ENCODE data around the gene CYLD.

DNA sequence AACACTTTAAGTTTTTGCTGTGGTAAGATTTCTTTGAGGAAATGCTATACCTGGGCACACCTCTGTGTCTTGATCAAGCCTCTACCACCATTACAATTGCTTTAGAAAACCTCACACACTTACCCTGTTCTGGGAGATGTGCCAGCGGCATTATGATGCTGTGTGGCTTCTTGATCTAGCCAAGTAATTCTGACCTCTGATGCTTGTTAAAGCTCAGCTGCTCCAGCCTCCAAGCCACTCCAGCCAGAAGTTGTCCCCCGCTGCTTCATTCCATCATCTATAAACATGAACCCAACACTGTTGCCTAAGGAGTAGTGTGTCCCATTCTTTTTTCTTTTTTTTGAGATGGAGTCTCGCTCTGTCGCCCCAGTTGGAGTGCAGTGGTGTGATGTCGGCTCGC lies 60.1 kb downstream of the CYLD start:
- TF ChIP-seq, protein P1, sequence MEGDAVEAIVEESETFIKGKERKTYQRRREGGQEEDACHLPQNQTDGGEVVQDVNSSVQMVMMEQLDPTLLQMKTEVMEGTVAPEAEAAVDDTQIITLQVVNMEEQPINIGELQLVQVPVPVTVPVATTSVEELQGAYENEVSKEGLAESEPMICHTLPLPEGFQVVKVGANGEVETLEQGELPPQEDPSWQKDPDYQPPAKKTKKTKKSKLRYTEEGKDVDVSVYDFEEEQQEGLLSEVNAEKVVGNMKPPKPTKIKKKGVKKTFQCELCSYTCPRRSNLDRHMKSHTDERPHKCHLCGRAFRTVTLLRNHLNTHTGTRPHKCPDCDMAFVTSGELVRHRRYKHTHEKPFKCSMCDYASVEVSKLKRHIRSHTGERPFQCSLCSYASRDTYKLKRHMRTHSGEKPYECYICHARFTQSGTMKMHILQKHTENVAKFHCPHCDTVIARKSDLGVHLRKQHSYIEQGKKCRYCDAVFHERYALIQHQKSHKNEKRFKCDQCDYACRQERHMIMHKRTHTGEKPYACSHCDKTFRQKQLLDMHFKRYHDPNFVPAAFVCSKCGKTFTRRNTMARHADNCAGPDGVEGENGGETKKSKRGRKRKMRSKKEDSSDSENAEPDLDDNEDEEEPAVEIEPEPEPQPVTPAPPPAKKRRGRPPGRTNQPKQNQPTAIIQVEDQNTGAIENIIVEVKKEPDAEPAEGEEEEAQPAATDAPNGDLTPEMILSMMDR (optimal IDR thresholded peaks at IDR 0.05 in 1 of 3, IDR thresholded peaks at IDR 0.05 in 1 of 3, conservative IDR thresholded peaks at IDR 0.05 in 1 of 3; ENCODE audit: extremely low read depth in 1 of 3, insufficient read depth in 2 of 3, low read length in 3 of 3) = no peak
- no peak for TF ChIP-seq EZH2 (IDR thresholded peaks at IDR 0.05; ENCODE audit: low read length)
